ENCODE results near the gene TLN1. TPM values are rescaled to one million over a fixed set of nuclear protein-coding genes. Genes with fewer than 3 reads are reported as not detected.

TLN1 gene
- total RNA-seq, 2 experiments from 2014 or later: 98.8 to 177 TPM

- CTCF ChIA-PET (ENCODE audit: unreplicated experiment): interaction anchor here (1.1 kb wide), 1 partner anchor 21 kb away, joined by 3 read pairs; no protein-coding TSS in a partner anchor
- no peaks in the 10 kb centered on the region for H3K79me2 ChIP-seq (ENCODE audit: insufficient read depth, low read depth, low read length)
- H3K4me1 ChIP-seq (ENCODE audit: insufficient read depth, low read length, poor library complexity, severe bottlenecking): peaks cover 38% of the 10 kb centered on the region
- intact Hi-C loops (cut with micrococcal nuclease; ENCODE audit: unreplicated experiment): no loop called here
- H4K20me1 ChIP-seq (ENCODE audit: insufficient read depth, low read length): no peaks in the 10 kb centered on the region
- no peaks in the 10 kb centered on the region for H3K9me2 ChIP-seq (ENCODE audit: insufficient read depth, low read length)
- H3K36me3 ChIP-seq (ENCODE audit: insufficient read depth, low read length): peaks cover 14% of the 10 kb centered on the region
- TF ChIP-seq, protein P1, sequence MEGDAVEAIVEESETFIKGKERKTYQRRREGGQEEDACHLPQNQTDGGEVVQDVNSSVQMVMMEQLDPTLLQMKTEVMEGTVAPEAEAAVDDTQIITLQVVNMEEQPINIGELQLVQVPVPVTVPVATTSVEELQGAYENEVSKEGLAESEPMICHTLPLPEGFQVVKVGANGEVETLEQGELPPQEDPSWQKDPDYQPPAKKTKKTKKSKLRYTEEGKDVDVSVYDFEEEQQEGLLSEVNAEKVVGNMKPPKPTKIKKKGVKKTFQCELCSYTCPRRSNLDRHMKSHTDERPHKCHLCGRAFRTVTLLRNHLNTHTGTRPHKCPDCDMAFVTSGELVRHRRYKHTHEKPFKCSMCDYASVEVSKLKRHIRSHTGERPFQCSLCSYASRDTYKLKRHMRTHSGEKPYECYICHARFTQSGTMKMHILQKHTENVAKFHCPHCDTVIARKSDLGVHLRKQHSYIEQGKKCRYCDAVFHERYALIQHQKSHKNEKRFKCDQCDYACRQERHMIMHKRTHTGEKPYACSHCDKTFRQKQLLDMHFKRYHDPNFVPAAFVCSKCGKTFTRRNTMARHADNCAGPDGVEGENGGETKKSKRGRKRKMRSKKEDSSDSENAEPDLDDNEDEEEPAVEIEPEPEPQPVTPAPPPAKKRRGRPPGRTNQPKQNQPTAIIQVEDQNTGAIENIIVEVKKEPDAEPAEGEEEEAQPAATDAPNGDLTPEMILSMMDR (conservative IDR thresholded peaks at IDR 0.05; ENCODE audit: low read length): no peak
- no peak for TF ChIP-seq EZH2phosphoT487 (IDR thresholded peaks at IDR 0.05; ENCODE audit: borderline replicate concordance, low read depth, low read length)
- H3K4me3 ChIP-seq (ENCODE audit: low read depth, low read length, poor library complexity, severe bottlenecking): no peak overlapping the region
- H2AFZ ChIP-seq (ENCODE audit: low read length): no peak overlapping the region
- H3K9me3 ChIP-seq (ENCODE audit: low read length): no peaks in the 10 kb centered on the region
- H3K4me2 ChIP-seq (ENCODE audit: low read length): no peak overlapping the region
- BruUV-seq (replicated peaks): no TSS peak
- no peak overlapping the region for H3K27ac ChIP-seq (ENCODE audit: low read depth, low read length, poor library complexity, severe bottlenecking)
- no peak for DNase-seq (ENCODE audit: low spot score)
- POLR2A ChIA-PET: interaction anchor here (1.4 kb wide), 1 partner anchor 27 kb away, joined by 6 read pairs; the partner anchor contains the start of gene ARHGEF39
These were observed 40.2 kb downstream of the TLN1 start for GRCh38 chr9:35691757-35692301.

DNA sequence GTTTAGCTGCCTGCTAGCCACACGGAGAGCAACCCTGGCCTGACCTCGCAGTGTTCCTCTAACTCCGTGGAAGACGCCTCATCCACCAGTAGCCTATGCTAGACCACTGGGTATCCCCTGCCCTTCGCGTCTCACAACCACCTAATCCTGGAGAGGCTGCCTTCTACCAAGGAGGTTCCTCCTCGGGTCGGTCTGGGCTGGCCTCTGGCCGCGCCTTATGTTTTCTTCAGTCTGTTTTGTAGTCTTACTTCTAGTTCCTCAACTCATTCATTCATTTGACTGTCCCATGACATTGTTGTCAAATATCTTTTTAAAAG, 40.7 kb downstream of the TLN1 start:
- no peak overlapping the region for H3K27ac ChIP-seq (ENCODE audit: low read depth, low read length, poor library complexity, severe bottlenecking)
- no peaks in the 10 kb centered on the region for H4K20me1 ChIP-seq (ENCODE audit: insufficient read depth, low read length)
- no peaks in the 10 kb centered on the region for H3K9me2 ChIP-seq (ENCODE audit: insufficient read depth, low read length)
- no peak for TF ChIP-seq EZH2phosphoT487 (IDR thresholded peaks at IDR 0.05; ENCODE audit: borderline replicate concordance, low read depth, low read length)
- TF ChIP-seq, protein P1 (conservative IDR thresholded peaks at IDR 0.05; ENCODE audit: low read length): no peak
- peak overlapping the region; percentile 66; the same call in 1 of the 2 replicates for H3K4me2 ChIP-seq (ENCODE audit: low read length)
- no TSS peak for BruUV-seq (replicated peaks)
- H3K9me3 ChIP-seq (ENCODE audit: low read length): no peaks in the 10 kb centered on the region
- ChIA-PET POLR2A (interaction anchor here (1.4 kb wide), 1 partner anchor 26 kb away, joined by 6 read pairs; the partner anchor contains the start of gene ARHGEF39), CTCF (ENCODE audit: unreplicated experiment) (no interaction called here)
- peaks cover 43% of the 10 kb centered on the region for H3K4me1 ChIP-seq (ENCODE audit: insufficient read depth, low read length, poor library complexity, severe bottlenecking)
- no peak for DNase-seq (ENCODE audit: low spot score)
- peaks cover 9% of the 10 kb centered on the region for H3K36me3 ChIP-seq (ENCODE audit: insufficient read depth, low read length)
- intact Hi-C loops (cut with micrococcal nuclease; ENCODE audit: unreplicated experiment): no loop called here
- no peaks in the 10 kb centered on the region for H3K79me2 ChIP-seq (ENCODE audit: insufficient read depth, low read depth, low read length)
- no peak overlapping the region for H3K4me3 ChIP-seq (ENCODE audit: low read depth, low read length, poor library complexity, severe bottlenecking)
- H2AFZ ChIP-seq (ENCODE audit: low read length): peak overlapping the region; percentile 65; the same call in 1 of the 2 replicates

DNA sequence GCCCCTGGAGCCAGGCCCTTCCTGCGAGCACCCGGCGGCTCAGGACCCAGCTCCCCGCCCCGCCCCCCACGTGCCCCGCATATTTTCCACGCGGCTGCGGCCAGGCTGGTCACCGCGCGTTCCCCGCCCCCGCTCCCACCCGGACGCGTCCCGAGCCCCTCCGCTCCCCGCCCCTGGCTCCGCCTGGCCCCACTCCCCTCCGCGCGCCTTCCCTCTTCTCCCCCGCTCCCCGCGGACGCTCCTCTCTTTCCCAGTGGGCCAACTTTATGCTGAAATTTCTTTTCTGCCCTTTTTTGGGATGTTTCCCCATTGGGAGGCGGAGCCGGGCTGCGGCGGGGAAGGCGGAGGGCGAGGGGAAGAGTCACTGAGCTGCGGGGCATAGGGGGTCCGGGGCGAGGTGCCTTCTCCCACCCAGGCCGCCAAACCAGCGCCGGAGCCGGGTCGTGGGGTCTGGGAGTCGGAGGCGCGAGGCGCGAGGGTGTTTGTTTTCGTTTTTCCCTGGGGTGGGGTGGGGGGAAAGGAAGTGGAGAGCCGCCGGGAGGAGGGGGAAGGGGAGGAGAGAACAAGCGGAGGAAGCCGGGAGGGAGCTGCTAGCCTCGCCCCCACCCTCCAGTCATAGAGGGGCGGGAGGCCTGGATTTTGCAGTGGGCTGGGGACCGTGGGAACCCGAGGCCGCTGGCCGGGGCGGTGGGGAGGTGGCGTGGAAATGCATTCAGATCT, 41.2 kb downstream of the TLN1 start:
- ChIA-PET CTCF (ENCODE audit: unreplicated experiment) (no interaction called here), POLR2A (interaction anchor here (0.6 to 1.4 kb wide), 5 partner anchors 10 to 38 kb away, joined by 3 to 6 read pairs (median 5); partner anchors contain the start of gene ARHGEF39)
- peak overlapping the region; percentile 65 for H2AFZ ChIP-seq (ENCODE audit: low read length)
- H4K20me1 ChIP-seq (ENCODE audit: insufficient read depth, low read length): no peaks in the 10 kb centered on the region
- H3K36me3 ChIP-seq (ENCODE audit: insufficient read depth, low read length): peaks cover 4% of the 10 kb centered on the region
- H3K4me1 ChIP-seq (ENCODE audit: insufficient read depth, low read length, poor library complexity, severe bottlenecking): peaks cover 46% of the 10 kb centered on the region
- no peak overlapping the region for H3K27ac ChIP-seq (ENCODE audit: low read depth, low read length, poor library complexity, severe bottlenecking)
- intact Hi-C loops (cut with micrococcal nuclease; ENCODE audit: unreplicated experiment): no loop called here
- peak overlapping the region; percentile 66 for H3K4me2 ChIP-seq (ENCODE audit: low read length)
- H3K79me2 ChIP-seq (ENCODE audit: insufficient read depth, low read depth, low read length): no peaks in the 10 kb centered on the region
- no peaks in the 10 kb centered on the region for H3K9me2 ChIP-seq (ENCODE audit: insufficient read depth, low read length)
- no peak for TF ChIP-seq EZH2phosphoT487 (IDR thresholded peaks at IDR 0.05; ENCODE audit: borderline replicate concordance, low read depth, low read length)
- TF ChIP-seq, protein P1 (conservative IDR thresholded peaks at IDR 0.05; ENCODE audit: low read length): no peak
- no peaks in the 10 kb centered on the region for H3K9me3 ChIP-seq (ENCODE audit: low read length)
- no TSS peak for BruUV-seq (replicated peaks)
- DNase-seq (ENCODE audit: low spot score): no peak
- peak overlapping the region; percentile 54 for H3K4me3 ChIP-seq (ENCODE audit: low read depth, low read length, poor library complexity, severe bottlenecking)

Measured in OCI-LY7 (cell line).